K562 (cell line): ENCODE data around the gene DGKB. TPM values are rescaled to one million over a fixed set of nuclear protein-coding genes. Genes with fewer than 3 reads are reported as not detected.

Source experiments
- ATAC-seq: fragments of 200-7000 bp; cut with Tn5 transposase; 3 replicates; pipeline ENCODE4 v1.9.1; 2020; ENCODE audit warnings: moderate library complexity
- BruUV-seq: library from RNA; stranded (reverse); fragments of 400-500 nt; replicated peaks from 2 replicates; lab custom pipeline; 2021; lab: Mats Ljungman, UMichigan
- CTCF ChIA-PET: fragments of 300-600 bp; formaldehyde crosslinking; extraction: SDS; loops from one replicate; lab custom pipeline; 2021; ENCODE audit warnings: low intra/inter-chr PET ratio; lab: Yijun Ruan, JAX
- POLR2A ChIA-PET: fragments of 300-600, 350-650 bp; sonication (Branson Sonifier 250); formaldehyde crosslinking; extraction: SDS; loops from one replicate; lab custom pipeline; 2021; ENCODE audit warnings: antibody characterized with exemption, inconsistent platforms; lab: Yijun Ruan, JAX
- DNase-seq, 4 experiments: peaks; one replicate each; pipeline versions ENCODE4 v3.0.0 to v3.0.0-alpha.2; 2011 to 2018; ENCODE audit warnings: low spot score in 3 of 4, mixed read lengths in 3 of 4; ENCODE audit errors: extremely low read depth in 1 of 4
- FAIRE-seq: peaks from 2 replicates; lab custom pipeline; 2011; peaks lifted over from hg19 to GRCh38; lab: Jason Lieb, UNC
- H2AFZ ChIP-seq: 2 replicates; pipeline ENCODE4 v1.6.0; 2011; ENCODE audit warnings: low read depth, low read length, control low read depth, inconsistent platforms
- H3K27ac ChIP-seq: fragments of 200-600 bp; 3 replicates; pipeline ENCODE4 v1.8.0; 2011; ENCODE audit warnings: low read depth, mild to moderate bottlenecking, control low read depth, inconsistent platforms, low read length, moderate library complexity, mixed read lengths; ENCODE audit errors: extremely low read depth
- H3K27me3 ChIP-seq, 2 experiments: fragments of 300-600 bp in 1 of 2; 2 replicates in 1 of 2; 3 replicates in 1 of 2; pipeline versions ENCODE4 v1.6.0 to v1.8.0; 2011; ENCODE audit warnings: inconsistent platforms in 2 of 2, low read length in 2 of 2, mild to moderate bottlenecking in 1 of 2, mixed read lengths in 1 of 2, moderate library complexity in 1 of 2; ENCODE audit not compliant: control insufficient read depth in 2 of 2, insufficient read depth in 2 of 2
- H3K36me3 ChIP-seq: fragments of 300-600 bp; 3 replicates; pipeline ENCODE4 v1.8.0; 2011; ENCODE audit warnings: mild to moderate bottlenecking, low read length, inconsistent platforms; ENCODE audit not compliant: control insufficient read depth, insufficient read depth
- H3K4me1 ChIP-seq, 2 experiments: fragments of 200-600 bp in 1 of 2; replicated peaks in 1 of 2; 2 replicates in 1 of 2; 3 replicates in 1 of 2; pipeline versions ENCODE4 v1.5.1 to v1.8.0; 2011; ENCODE audit warnings: inconsistent platforms in 2 of 2, low read length in 2 of 2, mild to moderate bottlenecking in 1 of 2, mixed read lengths in 1 of 2, moderate library complexity in 1 of 2; ENCODE audit not compliant: control insufficient read depth in 2 of 2, insufficient read depth in 2 of 2
- H3K4me2 ChIP-seq: 2 replicates; pipeline ENCODE4 v1.6.1; 2011; ENCODE audit warnings: low read length, control low read depth, inconsistent platforms, mixed read lengths; ENCODE audit not compliant: insufficient read depth
- H3K4me3 ChIP-seq: fragments of 200-600 bp; sonication (generic), shearing (Covaris generic); 2 replicates; pipeline ENCODE4 v1.5.1; 2016; ENCODE audit warnings: control low read depth, inconsistent platforms
- H3K79me2 ChIP-seq: fragments of 200-600 bp; 3 replicates; pipeline ENCODE4 v1.8.0; 2011; ENCODE audit warnings: low read length, inconsistent platforms; ENCODE audit not compliant: control insufficient read depth, insufficient read depth
- H3K9ac ChIP-seq, 2 experiments: 2 replicates each; pipeline versions ENCODE4 v1.6.0 to v1.6.1; 2011; ENCODE audit warnings: low read depth in 2 of 2, low read length in 2 of 2, control low read depth in 1 of 2, inconsistent platforms in 1 of 2, mild to moderate bottlenecking in 1 of 2, mixed read lengths in 1 of 2; ENCODE audit not compliant: insufficient read depth in 1 of 2
- H3K9me1 ChIP-seq: one replicate; pipeline ENCODE4 v1.6.0; 2011; ENCODE audit warnings: inconsistent platforms, mild to moderate bottlenecking, low read length, moderate library complexity; ENCODE audit not compliant: control insufficient read depth, insufficient read depth
- H3K9me3 ChIP-seq: replicated peaks from 2 replicates; pipeline ENCODE4 v1.5.1; 2011; ENCODE audit warnings: low read depth, low read length, inconsistent platforms; ENCODE audit not compliant: control insufficient read depth, insufficient read depth
- H4K20me1 ChIP-seq: replicated peaks from 2 replicates; pipeline ENCODE4 v1.6.1; 2011; ENCODE audit warnings: low read length, inconsistent platforms, mixed read lengths; ENCODE audit not compliant: control insufficient read depth, insufficient read depth
- ETV6 ChIP-seq, 3 experiments: fragments of 150-350 bp in 1 of 3; sonication (generic) in 1 of 3; formaldehyde crosslinking in 1 of 3; IDR thresholded peaks; 2 replicates each; pipeline versions ENCODE4 v1.6.1 to v1.8.0; 2014 to 2022; ENCODE audit warnings: borderline replicate concordance in 2 of 3, low read depth in 2 of 3, antibody characterized with exemption in 1 of 3, low read length in 1 of 3, mild to moderate bottlenecking in 1 of 3, missing genetic modification reagents in 1 of 3
- MEIS2 ChIP-seq: fragments of 450-650 bp; IDR thresholded peaks from 2 replicates; pipeline ENCODE4 v1.6.1; 2014; ENCODE audit warnings: mild to moderate bottlenecking; ENCODE audit not compliant: partially characterized antibody
- NUFIP1 ChIP-seq: fragments of 450-650 bp; IDR thresholded peaks from 2 replicates; pipeline ENCODE4 v1.6.1; 2018; ENCODE audit not compliant: partially characterized antibody
- RBM34 ChIP-seq: fragments of 200-400 bp; formaldehyde crosslinking; IDR thresholded peaks from 2 replicates; pipeline ENCODE4 v1.6.1; 2018; ENCODE audit warnings: low read length, borderline replicate concordance; ENCODE audit not compliant: insufficient read depth
- SRSF9 ChIP-seq: fragments of 200-400 bp; formaldehyde crosslinking; IDR thresholded peaks from 2 replicates; pipeline ENCODE4 v1.6.1; 2017; ENCODE audit warnings: low read depth, low read length, borderline replicate concordance
- ZNF212 ChIP-seq: fragments of 450-650 bp; formaldehyde crosslinking; IDR thresholded peaks from 2 replicates; pipeline ENCODE4 v1.4.0; 2020; ENCODE audit warnings: mild to moderate bottlenecking
- WGBS: fragments of 100-300 bp; shearing (Covaris generic); methylation state at CpG from one replicate; pipeline ENCODE4 v1.1.6; 2016; ENCODE audit warnings: low coverage, mixed read lengths; ENCODE audit not compliant: insufficient coverage; ENCODE audit errors: missing lambda C conversion rate; 5-methylcytosine and 5-hydroxymethylcytosine counted together
- in situ Hi-C: fragments of 300-500 bp; cut with MboI; formaldehyde crosslinking; loops from 4 replicates; pipeline ENCODE4 v1.15.0; 2018; ENCODE audit warnings: inconsistent platforms, mixed read lengths
- intact Hi-C: fragments of 100-400 bp; cut with micrococcal nuclease; formaldehyde crosslinking; loops from 2 replicates; pipeline ENCODE4 v1.14.2; 2022
- polyA plus RNA-seq, 8 experiments: library from polyadenylated mRNA; depleted of rRNA in 4 of 8; stranded (reverse) in 5 of 8; unstranded in 3 of 8; fragments of >200 nt; fragmentation: Nextera tagmentation in 2 of 8; fragmentation: Illumina TruSeq in 1 of 8; extraction: Ambion mirVana in 2 of 8; extraction: Trizol in 1 of 8; gene quantifications; 2 replicates each; pipeline versions ENCODE4 v1.2.1 to v1.2.3, GENCODE V29; 2011 to 2014; ENCODE audit warnings: inconsistent platforms in 1 of 8, missing spikeins in 1 of 8
- total RNA-seq, 7 experiments: library from RNA; depleted of rRNA in 6 of 7; stranded (reverse); fragments of >200 nt in 6 of 7; fragmentation: Illumina TruSeq in 2 of 7; extraction: Trizol in 2 of 7; gene quantifications; 2 replicates each; pipeline versions ENCODE4 v1.2.1 to v1.2.3, GENCODE V29; 2011 to 2021; ENCODE audit warnings: low replicate concordance in 1 of 7
- TF ChIP-seq, protein P1 (sequence below): IDR thresholded peaks from 3 replicates; pipeline ENCODE4 v1.6.1; 2011; ENCODE audit warnings: borderline replicate concordance, mild to moderate bottlenecking, moderate library complexity; ENCODE audit not compliant: insufficient read length; ENCODE audit errors: extremely low read depth
- TF ChIP-seq, protein P2 (sequence below), 2 experiments: fragments of 450-650 bp in 1 of 2; sonication (generic) in 1 of 2; formaldehyde crosslinking in 1 of 2; IDR thresholded peaks; 2 replicates each; pipeline versions ENCODE4 v1.7.1 to v1.9.0; 2016 to 2022; ENCODE audit warnings: inconsistent platforms in 1 of 2, mild to moderate bottlenecking in 1 of 2, missing genetic modification reagents in 1 of 2

DGKB gene
- total and polyA plus RNA-seq, 9 of the 15 experiments (the other 6 are each of a cell fraction or from before 2014, with no cell fraction given) = 0.01 TPM; not detected in 8

DNA sequence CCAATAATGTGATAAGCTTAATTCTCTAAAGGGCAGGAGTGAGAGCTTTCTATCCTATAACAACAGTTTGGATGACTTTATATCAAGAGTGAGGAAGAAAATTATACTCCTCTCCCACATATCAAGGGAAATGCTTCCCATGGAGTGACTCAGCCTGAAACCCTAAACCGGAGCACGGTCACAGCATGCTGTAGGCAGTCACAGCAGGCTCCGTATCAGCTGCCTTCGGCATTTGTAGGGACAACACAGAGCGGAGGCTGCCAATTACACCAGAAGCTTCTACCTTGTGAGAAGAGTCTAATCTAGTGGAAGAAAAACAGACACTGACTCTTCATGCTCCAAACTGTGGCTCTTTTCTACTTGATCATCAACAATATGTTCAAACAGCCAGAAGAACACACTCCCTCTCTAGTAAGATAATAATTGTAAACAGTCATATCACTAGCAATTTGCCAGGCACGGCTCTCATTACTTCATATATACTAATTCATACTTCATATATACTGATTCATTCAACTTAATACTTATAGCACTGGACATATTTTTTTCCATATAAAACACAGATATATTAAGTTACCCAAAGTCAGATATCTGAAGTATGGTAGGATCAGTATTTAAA is 65.9 kb downstream of the DGKB start:
- no peak overlapping the region for H3K4me3 ChIP-seq
- ATAC-seq (no peak), FAIRE-seq (no peak), DNase-seq (no peak)
- no peak for TF ChIP-seq MEIS2
- TF ChIP-seq, protein P1, sequence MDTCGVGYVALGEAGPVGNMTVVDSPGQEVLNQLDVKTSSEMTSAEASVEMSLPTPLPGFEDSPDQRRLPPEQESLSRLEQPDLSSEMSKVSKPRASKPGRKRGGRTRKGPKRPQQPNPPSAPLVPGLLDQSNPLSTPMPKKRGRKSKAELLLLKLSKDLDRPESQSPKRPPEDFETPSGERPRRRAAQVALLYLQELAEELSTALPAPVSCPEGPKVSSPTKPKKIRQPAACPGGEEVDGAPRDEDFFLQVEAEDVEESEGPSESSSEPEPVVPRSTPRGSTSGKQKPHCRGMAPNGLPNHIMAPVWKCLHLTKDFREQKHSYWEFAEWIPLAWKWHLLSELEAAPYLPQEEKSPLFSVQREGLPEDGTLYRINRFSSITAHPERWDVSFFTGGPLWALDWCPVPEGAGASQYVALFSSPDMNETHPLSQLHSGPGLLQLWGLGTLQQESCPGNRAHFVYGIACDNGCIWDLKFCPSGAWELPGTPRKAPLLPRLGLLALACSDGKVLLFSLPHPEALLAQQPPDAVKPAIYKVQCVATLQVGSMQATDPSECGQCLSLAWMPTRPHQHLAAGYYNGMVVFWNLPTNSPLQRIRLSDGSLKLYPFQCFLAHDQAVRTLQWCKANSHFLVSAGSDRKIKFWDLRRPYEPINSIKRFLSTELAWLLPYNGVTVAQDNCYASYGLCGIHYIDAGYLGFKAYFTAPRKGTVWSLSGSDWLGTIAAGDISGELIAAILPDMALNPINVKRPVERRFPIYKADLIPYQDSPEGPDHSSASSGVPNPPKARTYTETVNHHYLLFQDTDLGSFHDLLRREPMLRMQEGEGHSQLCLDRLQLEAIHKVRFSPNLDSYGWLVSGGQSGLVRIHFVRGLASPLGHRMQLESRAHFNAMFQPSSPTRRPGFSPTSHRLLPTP = no peak
- no peak for TF ChIP-seq ETV6 (IDR thresholded peaks at IDR 0.05; ENCODE audit: borderline replicate concordance in 1 of 2, low read depth in 2 of 2, low read length in 1 of 2)
- TF ChIP-seq ETV6 (CRISPR knock-in tag; IDR thresholded peaks at IDR 0.05; ENCODE audit: borderline replicate concordance) = no peak
- TF ChIP-seq SRSF9 = no peak
- TF ChIP-seq NUFIP1 = no peak
- TF ChIP-seq ZNF212 (CRISPR knock-in tag) = no peak
- no peak for TF ChIP-seq RBM34
- TF ChIP-seq, protein P2, sequence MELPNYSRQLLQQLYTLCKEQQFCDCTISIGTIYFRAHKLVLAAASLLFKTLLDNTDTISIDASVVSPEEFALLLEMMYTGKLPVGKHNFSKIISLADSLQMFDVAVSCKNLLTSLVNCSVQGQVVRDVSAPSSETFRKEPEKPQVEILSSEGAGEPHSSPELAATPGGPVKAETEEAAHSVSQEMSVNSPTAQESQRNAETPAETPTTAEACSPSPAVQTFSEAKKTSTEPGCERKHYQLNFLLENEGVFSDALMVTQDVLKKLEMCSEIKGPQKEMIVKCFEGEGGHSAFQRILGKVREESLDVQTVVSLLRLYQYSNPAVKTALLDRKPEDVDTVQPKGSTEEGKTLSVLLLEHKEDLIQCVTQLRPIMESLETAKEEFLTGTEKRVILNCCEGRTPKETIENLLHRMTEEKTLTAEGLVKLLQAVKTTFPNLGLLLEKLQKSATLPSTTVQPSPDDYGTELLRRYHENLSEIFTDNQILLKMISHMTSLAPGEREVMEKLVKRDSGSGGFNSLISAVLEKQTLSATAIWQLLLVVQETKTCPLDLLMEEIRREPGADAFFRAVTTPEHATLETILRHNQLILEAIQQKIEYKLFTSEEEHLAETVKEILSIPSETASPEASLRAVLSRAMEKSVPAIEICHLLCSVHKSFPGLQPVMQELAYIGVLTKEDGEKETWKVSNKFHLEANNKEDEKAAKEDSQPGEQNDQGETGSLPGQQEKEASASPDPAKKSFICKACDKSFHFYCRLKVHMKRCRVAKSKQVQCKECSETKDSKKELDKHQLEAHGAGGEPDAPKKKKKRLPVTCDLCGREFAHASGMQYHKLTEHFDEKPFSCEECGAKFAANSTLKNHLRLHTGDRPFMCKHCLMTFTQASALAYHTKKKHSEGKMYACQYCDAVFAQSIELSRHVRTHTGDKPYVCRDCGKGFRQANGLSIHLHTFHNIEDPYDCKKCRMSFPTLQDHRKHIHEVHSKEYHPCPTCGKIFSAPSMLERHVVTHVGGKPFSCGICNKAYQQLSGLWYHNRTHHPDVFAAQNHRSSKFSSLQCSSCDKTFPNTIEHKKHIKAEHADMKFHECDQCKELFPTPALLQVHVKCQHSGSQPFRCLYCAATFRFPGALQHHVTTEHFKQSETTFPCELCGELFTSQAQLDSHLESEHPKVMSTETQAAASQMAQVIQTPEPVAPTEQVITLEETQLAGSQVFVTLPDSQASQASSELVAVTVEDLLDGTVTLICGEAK (IDR thresholded peaks at IDR 0.05) = no peak
- TF ChIP-seq, protein P2 (CRISPR knock-in tag; IDR thresholded peaks at IDR 0.05) = no peak
- CTCF ChIA-PET = no interaction called here
- no peaks in the 10 kb centered on the region for H3K27me3 ChIP-seq
- WGBS = under 1% methylated on average over 6 of the region's 6 CpGs
- H3K9ac ChIP-seq = no peak overlapping the region
- no peak overlapping the region for H3K27ac ChIP-seq
- H4K20me1 ChIP-seq = no peaks in the 10 kb centered on the region
- in situ Hi-C loops = no loop called here
- H2AFZ ChIP-seq = no peak overlapping the region
- intact Hi-C loops = no loop called here
- H3K9me1 ChIP-seq = no peaks in the 10 kb centered on the region
- POLR2A ChIA-PET = no interaction called here
- no peaks in the 10 kb centered on the region for H3K4me1 ChIP-seq
- no peaks in the 10 kb centered on the region for H3K9me3 ChIP-seq
- BruUV-seq = no TSS peak
- no peak overlapping the region for H3K4me2 ChIP-seq
- no peaks in the 10 kb centered on the region for H3K79me2 ChIP-seq
- H3K36me3 ChIP-seq = no peaks in the 10 kb centered on the region
